Stimulated activated CD8-positive, alpha-beta memory T cell treated with anti-CD3 and anti-CD28 coated beads, Interleukin-15, amount 100 ng/mL, for 4 hours (primary cell): ENCODE results near the gene PDGFB.

Source experiments
- DNase-seq, 2 donors: peaks; one replicate each; pipeline ENCODE4 v3.0.0-alpha.2; 2020; ENCODE audit warnings: low read depth in 2 of 2

The PDGFB gene

GRCh38 chr22:39240831-39241793 lies 3.7 kb downstream of the PDGFB start:
- no peak for DNase-seq

- DNase-seq: no peak
Observed at GRCh38 chr22:39239561-39240423, 5.0 kb downstream of the PDGFB start.

GRCh38 chr22:39238966-39239505 lies 5.7 kb downstream of the PDGFB start:
- DNase-seq: no peak

GRCh38 chr22:39238561-39238960 lies 6.2 kb downstream of the PDGFB start:
- no peak for DNase-seq

GRCh38 chr22:39238101-39238466 lies 6.7 kb downstream of the PDGFB start:
- no peak for DNase-seq

GRCh38 chr22:39237318-39238100 lies 7.3 kb downstream of the PDGFB start:
- no peak for DNase-seq

- DNase-seq: peak in 1 of 2 donors; percentile 30
Observed at GRCh38 chr22:39236321-39237317, 8.2 kb downstream of the PDGFB start.

- DNase-seq: no peak
Observed at GRCh38 chr22:39234867-39235687, 9.7 kb downstream of the PDGFB start.

GRCh38 chr22:39234472-39234787 lies 10.4 kb downstream of the PDGFB start:
- no peak for DNase-seq

- DNase-seq: no peak
Observed at GRCh38 chr22:39233710-39234471, 10.9 kb downstream of the PDGFB start.

GRCh38 chr22:39232806-39233709 lies 11.7 kb downstream of the PDGFB start:
- no peak for DNase-seq

- DNase-seq: no peak
Observed at GRCh38 chr22:39232246-39232645, 12.5 kb downstream of the PDGFB start.

GRCh38 chr22:39231197-39231950 lies 13.4 kb downstream of the PDGFB start:
- DNase-seq: no peak

GRCh38 chr22:39230261-39231196 lies 14.3 kb downstream of the PDGFB start:
- no peak for DNase-seq

- DNase-seq: no peak
Observed at GRCh38 chr22:39229688-39230260, 15.0 kb downstream of the PDGFB start.

GRCh38 chr22:39229075-39229474 lies 15.7 kb downstream of the PDGFB start:
- no peak for DNase-seq
